ENCODE results near the gene TOLLIP.

The TOLLIP gene

GRCh38 chr11:1298695-1299492 lies 10.5 kb downstream of the TOLLIP start:
- DNase-seq (ENCODE audit: low read depth, low spot score) = no peak

GRCh38 chr11:1297576-1298473 lies 11.6 kb downstream of the TOLLIP start:
- DNase-seq (ENCODE audit: low read depth, low spot score) = no peak

GRCh38 chr11:1297011-1297575 lies 12.3 kb downstream of the TOLLIP start:
- no peak for DNase-seq (ENCODE audit: low read depth, low spot score)

GRCh38 chr11:1296287-1296686 lies 13.1 kb downstream of the TOLLIP start:
- DNase-seq (ENCODE audit: low read depth, low spot score) = no peak

GRCh38 chr11:1295591-1295990 lies 13.8 kb downstream of the TOLLIP start:
- DNase-seq (ENCODE audit: low read depth, low spot score) = no peak

GRCh38 chr11:1295086-1295485 lies 14.3 kb downstream of the TOLLIP start:
- DNase-seq (ENCODE audit: low read depth, low spot score) = no peak

- DNase-seq (ENCODE audit: low read depth, low spot score) = no peak
These were observed 15.8 kb downstream of the TOLLIP start for GRCh38 chr11:1293619-1294015.

GRCh38 chr11:1292644-1293618 lies 16.5 kb downstream of the TOLLIP start:
- DNase-seq (ENCODE audit: low read depth, low spot score) = no peak

- DNase-seq (ENCODE audit: low read depth, low spot score) = no peak
These were observed 17.3 kb downstream of the TOLLIP start for GRCh38 chr11:1292018-1292643.

GRCh38 chr11:1291295-1292017 lies 18.0 kb downstream of the TOLLIP start:
- no peak for DNase-seq (ENCODE audit: low read depth, low spot score)

GRCh38 chr11:1290052-1291040 lies 19.1 kb downstream of the TOLLIP start:
- no peak for DNase-seq (ENCODE audit: low read depth, low spot score)

GRCh38 chr11:1289211-1289935 lies 20.1 kb downstream of the TOLLIP start:
- no peak for DNase-seq (ENCODE audit: low read depth, low spot score)

GRCh38 chr11:1288426-1289151 lies 20.8 kb downstream of the TOLLIP start:
- no peak for DNase-seq (ENCODE audit: low read depth, low spot score)

GRCh38 chr11:1287928-1288327 lies 21.5 kb downstream of the TOLLIP start:
- DNase-seq (ENCODE audit: low read depth, low spot score) = no peak

- no peak for DNase-seq (ENCODE audit: low read depth, low spot score)
These were observed 23.6 kb downstream of the TOLLIP start for GRCh38 chr11:1285876-1286275.

GRCh38 chr11:1285316-1285744 lies 24.1 kb downstream of the TOLLIP start:
- no peak for DNase-seq (ENCODE audit: low read depth, low spot score)

- no peak for DNase-seq (ENCODE audit: low read depth, low spot score)
These were observed 25.5 kb downstream of the TOLLIP start for GRCh38 chr11:1283906-1284305.
